Activated gamma-delta T cell treated with anti-CD3 and anti-CD28 coated beads, Interleukin-2, amount 50 U/mL, for 16 hours (primary cell): ENCODE measurements around the gene GPC4.
"Not testable (repeated sequence)": the region's sequence is repeated elsewhere in the genome, so short reads cannot be mapped to it uniquely, and the experiment has no call there.

Source experiments
- DNase-seq: peaks from one replicate; pipeline ENCODE4 v3.0.0-alpha.2; 2020; ENCODE audit warnings: low read depth

GPC4 gene

DNA sequence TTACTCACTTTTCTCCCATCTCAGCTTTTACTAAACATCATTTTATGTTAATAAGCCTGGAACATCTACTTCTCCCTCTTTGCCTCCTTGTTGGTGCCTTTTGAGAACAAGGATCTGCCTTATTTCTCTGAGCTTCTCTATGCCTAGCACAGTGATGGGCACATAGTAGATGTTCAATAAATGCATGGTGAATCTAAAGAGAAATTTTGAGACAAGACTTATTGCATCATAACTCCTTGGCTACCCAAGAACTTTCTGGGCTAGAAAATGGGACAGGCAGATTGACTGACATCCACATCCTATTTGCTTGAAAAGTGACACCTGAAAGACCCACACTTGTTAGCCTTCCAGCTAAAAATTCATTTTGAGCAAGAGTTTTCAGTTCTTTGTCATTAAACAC lies 109.9 kb downstream of the GPC4 start:
- DNase-seq, result no peak

DNA sequence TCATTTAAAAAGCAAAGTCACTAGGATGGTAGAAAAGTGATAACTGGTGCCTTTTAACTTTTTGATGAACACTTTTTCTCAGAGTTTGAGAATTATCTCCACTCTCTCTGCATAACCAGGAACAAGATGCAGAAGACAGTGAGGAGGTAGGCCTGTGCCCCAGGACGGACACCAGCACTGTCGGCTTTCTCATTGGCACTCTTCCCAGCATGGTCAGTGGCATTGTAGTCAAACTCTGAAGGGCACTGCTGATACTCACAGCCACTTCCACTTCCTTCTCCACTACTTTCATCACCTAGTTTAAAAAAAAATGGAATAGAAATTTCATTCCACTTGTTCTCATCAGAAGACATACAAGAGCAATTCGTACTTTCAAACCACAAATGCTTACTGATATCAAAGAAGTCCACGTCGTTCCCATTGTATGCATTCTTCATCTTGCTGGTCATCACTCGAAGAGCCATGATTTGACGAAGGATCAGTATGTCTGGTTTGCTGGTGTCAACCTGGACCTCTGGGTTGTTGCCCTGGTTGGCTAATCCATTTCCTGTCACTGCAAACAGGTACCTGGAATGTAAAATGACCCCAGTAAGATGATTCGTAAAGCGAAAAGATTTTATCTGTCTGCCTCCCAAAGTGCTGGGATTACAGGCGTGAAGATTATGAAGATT lies 112.4 kb downstream of the GPC4 start:
- no peak for DNase-seq

DNA sequence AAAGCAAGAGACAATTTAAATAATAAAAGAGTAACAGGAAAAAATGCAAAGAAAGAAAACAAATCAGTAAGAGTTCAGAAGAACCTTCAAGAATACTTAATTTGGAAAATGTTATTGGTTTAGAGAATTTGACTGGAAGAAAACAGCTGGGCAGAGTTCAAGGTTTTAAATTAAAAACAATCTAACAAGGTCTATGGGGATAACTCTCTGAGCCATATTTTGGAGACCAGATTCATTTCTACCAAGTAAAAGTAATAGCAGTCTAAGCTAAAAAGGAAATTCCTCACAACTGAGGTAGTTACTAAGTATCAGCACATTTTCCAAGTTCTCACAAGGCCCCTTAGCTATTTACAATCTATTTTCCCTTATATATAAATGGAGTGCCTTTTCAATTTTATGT lies 114.7 kb downstream of the GPC4 start:
- DNase-seq, result no peak

DNA sequence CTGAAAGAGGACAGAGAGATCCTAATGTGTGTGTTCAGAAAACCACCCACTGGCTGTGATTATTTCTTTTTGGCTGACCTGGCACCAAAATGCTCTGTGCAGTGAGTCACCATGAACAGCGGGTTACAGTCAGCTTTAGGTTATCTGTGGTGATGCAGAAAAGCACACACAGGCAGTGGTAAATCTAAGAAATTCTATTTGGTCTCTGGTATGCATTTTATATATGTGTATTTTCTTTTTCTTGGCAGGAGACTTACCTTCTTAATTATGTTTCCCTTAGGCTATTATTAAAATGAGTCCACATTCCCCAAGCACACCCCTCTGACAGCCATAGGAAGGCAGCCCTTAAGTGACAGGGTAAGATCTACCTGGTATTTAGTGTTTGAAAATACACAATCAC lies 118.0 kb downstream of the GPC4 start:
- DNase-seq, result no peak

DNA sequence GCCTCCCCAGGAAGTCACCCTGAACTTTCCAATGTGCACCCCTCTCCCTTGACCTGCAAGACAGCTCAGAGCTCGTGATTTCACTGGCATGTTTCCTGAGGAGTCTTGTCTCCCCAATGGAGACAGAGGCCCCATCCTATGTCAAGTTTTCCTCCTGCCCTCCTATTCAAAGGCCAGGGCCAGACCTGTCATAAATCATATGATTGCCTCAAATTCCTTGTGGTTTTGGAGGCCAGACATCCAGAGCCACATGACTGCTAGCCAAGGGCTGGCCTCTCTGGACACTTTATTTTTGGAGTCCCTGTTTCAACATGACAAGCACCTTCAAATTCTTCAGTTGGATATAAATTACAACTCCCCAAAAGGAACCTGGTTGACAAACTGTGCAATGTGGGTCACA lies 121.2 kb downstream of the GPC4 start:
- DNase-seq, result no peak

DNA sequence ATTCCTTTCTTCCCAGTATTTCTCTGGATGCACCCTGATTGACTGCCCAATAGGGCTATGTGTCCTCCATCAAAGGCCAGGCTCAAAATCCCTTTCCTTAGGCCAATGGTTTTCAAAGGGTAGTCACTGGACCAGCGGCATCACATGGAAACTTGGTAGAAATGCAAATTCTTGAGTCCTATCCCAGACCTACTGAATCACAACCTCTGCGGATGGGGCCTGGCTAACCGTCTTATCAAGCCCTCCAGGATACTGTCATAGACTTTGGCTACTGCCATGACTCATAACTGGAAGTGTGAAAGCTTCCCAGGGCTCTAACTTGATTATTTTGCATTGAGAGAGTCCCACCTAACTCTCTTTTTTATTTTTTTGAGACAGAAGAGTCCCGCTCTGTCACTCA lies 125.2 kb downstream of the GPC4 start:
- DNase-seq, result no peak

DNA sequence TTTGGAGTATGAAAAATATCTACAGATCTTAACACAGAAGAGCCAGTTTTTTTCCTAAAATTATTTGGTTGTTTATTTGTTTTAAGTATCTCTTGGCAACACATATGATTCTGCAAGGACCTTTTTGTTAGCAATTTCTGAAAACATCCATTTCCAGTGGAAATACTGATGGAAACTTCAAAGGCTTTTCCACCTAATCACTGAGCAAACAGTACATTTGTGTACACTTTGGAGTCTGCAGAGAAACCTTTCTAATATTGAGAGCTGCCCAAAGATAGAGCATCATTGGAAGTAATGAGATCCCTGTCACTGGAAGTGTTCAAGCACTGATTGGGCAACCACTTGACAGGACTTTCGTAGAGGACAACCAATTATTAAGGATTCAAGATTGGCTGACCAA lies 127.4 kb downstream of the GPC4 start:
- no peak for DNase-seq

DNA sequence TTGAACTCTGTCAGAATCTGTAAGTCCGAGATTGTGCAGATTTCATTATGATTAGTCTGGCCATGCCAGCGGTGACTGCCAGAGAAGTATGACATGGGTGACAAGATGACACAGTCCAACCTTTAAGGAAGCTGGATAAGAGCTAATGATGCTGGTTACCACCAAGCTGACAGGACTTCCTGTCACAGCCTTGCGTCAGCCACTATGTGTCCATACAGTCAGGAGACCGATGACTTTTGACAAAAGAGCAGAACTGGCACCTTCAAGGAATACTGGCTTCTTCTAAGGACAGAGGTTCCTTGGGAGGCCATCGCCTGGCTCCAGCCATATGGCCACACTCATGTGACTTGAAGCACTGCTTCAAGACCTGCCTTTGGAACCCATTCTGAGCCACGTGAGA lies 129.9 kb downstream of the GPC4 start:
- DNase-seq, result no peak

DNA sequence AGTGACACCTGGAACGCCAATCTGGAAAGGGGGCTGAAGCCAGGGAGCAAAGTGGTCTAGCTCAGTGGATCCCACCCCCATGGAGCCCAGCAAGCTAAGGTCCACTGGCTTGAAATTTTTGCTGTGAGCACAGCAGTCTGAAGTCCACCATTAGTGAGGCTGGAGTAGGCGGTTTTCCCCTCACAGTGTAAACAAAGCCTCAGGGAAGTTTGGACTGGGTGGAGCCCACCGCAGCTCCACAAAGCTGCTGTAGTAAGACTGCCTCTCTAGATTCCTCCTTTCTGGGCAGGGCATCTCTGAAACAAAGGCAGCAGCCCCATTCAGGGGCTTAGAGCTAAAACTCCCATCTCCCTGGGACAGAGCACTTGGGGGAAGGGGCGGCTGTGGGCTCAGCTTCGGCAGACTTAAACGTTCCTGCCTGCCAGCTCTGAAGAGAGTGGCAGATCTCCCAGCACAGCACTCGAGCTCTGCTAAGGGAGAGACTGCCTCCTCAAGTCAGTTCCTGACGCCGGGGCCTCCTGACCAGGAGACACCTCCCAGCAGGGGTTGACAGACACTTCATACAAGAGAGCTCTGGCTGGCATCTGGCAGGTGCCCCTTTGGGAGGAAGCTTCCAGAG lies 136.1 kb downstream of the GPC4 start:
- not testable (repeated sequence) for DNase-seq

DNA sequence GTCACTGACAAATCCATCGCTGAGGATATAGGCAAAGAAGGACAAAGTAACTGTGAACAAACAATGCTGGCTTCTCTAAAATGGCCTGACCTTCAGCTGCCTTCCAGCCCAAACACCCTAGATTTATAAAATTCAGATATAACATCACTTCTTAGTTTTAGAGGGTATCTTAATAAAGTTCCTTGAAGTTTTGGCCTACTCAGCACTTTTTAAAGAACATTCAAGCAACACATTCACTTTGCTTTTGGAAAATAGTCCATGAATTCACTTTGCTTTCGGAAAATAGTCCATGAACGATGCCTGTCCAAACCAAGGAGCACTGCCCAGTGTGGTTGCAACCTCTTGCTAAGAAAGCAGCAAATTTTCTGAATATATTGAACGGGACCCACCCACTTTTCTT lies 142.1 kb downstream of the GPC4 start:
- no peak for DNase-seq

DNA sequence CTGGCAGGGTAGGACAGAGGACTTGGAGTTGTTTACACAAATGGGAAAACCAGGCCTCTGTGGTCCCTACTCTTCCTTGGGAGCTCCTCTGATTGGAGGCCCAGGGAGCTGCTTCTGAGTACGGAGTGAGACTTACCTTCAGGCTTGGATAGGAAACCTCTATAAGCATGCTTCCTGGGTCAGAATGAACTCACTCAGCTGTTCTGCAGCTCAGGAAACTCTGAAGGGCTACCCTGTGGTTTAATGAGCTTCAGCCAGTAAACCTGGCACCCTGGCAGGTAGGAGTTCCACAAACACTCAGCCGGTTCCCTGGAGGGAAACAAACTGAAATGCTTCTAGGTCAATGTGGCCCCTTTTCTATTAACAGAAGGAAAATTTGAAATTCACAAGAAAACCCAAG lies 146.1 kb downstream of the GPC4 start:
- no peak for DNase-seq

DNA sequence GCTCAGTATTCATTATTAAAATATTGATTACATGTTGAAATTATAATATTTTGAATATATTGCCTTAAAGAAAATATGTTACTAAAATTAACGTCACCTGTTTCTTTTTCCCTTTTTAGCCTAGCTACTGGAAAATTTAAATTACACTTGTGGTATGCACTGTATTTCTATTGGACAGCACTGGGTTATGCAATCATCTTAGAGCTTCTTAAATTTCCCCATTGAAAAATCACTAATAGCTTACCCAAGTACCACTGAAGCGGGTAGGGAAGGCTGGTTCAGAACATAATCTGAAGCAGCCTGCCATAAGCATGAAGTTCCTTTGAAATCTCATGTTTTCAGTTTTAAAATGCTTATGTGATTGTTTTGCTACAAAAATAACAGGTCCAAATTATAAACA lies 147.7 kb downstream of the GPC4 start:
- no peak for DNase-seq

DNA sequence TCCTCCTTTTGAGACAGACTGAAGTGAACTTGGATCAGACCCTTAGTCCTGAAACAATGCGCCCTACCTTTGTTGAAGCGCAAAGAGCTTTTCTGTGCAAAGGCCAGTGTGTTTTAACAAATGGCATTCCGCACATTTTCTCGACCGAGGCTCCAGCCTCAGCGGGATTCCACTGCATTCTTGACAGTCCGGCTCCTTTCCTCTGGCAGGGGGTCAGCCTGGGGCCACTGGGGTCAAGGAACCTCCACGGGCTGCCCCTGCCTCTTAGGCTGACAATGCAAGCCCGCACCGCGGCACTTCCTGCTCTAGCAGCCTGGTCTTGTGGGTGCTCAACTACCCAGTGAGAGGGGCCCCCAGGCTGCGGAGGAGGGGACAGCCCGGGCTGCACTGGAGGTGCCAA lies 150.0 kb downstream of the GPC4 start:
- no peak for DNase-seq

DNA sequence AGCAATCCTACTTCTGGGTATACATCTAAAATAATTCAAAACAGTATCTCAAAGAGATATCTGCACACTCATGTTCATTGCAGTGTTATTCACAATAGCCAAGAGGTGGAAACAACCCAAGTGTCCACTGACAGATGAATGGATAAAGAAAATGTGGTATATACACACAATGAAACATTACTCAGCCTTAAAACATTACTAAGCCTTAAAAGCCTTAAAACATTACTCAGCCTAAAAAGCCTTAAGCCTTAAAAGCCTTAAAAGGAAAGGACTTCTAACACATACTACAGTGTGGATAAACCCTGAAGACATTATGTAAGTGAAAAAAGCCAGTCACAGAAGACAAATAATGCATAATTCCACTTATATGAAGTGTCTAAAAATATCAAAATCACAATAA lies 156.8 kb downstream of the GPC4 start:
- no peak for DNase-seq

DNA sequence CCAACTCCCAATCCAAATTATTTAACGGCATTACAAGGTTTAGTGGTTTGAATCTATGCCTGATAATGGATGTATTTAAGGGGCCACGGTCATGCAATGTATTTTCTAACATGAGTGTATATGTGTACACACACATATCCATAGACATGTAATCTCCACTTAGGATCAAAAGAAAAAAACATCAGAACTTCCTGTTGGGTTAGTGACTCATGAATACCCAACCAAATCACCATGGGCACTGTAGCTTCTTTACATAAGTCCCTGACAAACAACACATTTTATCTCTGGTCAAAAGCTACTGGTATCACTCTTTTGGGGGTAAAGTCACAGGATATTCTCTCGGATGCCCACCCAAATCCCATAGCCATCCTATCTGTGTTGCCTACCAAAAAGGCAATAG lies 160.6 kb downstream of the GPC4 start:
- DNase-seq, result no peak

DNA sequence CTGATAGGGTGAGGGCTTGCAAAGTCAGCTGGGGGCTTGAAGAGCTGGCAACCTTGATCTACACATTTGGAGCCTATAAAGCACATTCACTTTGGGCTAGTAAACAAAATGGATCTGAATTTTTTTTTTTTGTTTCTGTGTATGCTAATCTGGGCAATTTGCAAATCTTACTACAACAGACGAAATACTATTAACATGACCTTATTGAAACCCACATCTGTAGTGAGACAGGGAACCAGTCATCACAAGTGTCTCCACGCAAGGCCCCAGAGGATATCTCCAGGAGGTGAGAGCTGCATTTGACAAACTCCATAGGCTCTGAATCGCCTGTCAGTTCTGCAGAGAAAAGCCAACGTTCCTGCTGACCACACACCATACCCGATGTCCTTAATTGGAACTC lies 164.1 kb downstream of the GPC4 start:
- no peak for DNase-seq

DNA sequence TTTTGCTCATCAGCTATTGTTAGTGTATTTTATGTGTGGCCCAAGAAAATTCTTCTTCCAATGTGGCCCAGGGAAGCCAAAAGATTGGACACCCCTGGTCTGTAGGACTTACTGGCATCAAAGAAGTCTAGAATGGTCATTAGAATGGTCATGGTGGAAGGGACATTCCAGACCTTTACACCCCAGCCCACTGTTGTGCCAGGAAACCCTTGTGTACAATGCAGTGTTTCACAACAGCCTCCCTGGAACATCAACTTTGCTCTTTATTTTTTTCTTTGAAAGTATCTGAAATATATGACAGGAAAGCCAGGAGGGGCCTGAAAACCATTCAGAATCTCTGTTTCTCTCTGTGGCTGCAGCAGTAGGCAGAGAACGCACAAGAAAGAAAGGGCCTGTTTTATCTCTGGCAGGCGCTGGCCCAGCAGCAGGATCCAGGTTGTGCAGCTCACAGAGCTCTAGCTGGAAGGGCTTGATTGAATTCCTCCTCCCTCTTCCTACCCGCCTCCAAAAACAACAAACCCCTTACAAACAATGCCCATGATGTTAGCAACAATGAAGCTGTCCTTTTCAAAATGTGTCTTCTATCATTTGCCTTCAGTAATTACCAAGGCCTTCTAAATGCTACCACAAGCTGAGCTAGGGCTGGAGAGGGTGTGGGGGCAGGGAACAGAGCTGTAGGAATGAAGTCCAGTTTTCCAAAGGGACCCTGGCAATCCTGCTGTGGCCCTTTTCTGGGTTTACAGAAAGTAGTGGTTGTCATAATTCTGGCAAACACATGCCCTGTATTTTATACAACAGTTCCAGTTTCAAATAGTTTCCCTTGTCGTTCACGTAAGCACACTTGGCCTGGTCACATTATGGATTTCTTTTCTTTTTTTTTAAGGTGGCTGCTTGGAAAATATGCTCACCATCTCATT lies 164.8 kb downstream of the GPC4 start:
- DNase-seq, result no peak
